ENCODE measurements around the gene TSPAN31. TPM values are rescaled to one million over a fixed set of nuclear protein-coding genes. Genes with fewer than 3 reads are reported as not detected.
"Not testable (repeated sequence)": the region's sequence is repeated elsewhere in the genome, so short reads cannot be mapped to it uniquely, and the experiment has no call there.

The TSPAN31 gene
- total RNA-seq, 2 donors from 2014 or later = 21.7 to 27.8 TPM

DNA sequence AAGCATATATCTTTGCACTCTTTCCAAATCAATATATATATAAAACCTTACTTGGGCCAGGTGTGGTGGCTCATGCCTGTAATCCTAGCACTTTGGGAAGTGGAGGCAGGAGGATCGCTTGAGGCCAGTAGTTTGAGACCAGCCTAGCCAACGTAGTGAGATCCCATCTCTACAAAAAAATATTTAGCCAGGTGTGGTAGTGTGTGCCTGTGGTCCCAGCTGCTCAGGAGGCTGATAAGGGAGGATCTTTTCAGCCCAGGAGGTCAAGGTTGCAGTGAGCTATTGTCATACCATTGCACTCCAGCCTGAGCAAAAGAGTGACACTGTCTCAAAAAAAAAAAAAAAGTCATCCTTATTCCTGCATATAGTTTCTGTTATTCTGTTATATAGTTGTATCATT lies 36.5 kb upstream of the TSPAN31 start:
- Histone ChIP-seq H3K9ac (ENCODE audit: extremely low read depth, low read length, poor library complexity, severe bottlenecking) (no peak overlapping the region), H3K27me3 (ENCODE audit: control insufficient read depth, insufficient read depth, low read length, poor library complexity, severe bottlenecking) (no peaks in the 10 kb centered on the region), H3K36me3 (ENCODE audit: control insufficient read depth, insufficient read depth, low read length) (peaks cover 25% of the 10 kb centered on the region), H3K4me1 (ENCODE audit: control insufficient read depth, insufficient read depth, low read length) (no peaks in the 10 kb centered on the region), H3K27ac (ENCODE audit: low read depth, low read length) (no peak overlapping the region), H3K9me3 (ENCODE audit: control insufficient read depth, low read length) (peaks cover 14% of the 10 kb centered on the region), H3K4me3 (ENCODE audit: low read length) (no peak overlapping the region)
- Mint-ChIP-seq H3K4me3 (no peak overlapping the region), H3K27ac (no peak overlapping the region), H3K27me3 (ENCODE audit: insufficient read depth) (no peaks in the 10 kb centered on the region), H3K9me3 (peaks cover 7% of the 10 kb centered on the region), H3K36me3 (ENCODE audit: low read depth) (peaks cover 46% of the 10 kb centered on the region), H3K4me1 (no peaks in the 10 kb centered on the region)
- TF ChIP-seq, protein P1, sequence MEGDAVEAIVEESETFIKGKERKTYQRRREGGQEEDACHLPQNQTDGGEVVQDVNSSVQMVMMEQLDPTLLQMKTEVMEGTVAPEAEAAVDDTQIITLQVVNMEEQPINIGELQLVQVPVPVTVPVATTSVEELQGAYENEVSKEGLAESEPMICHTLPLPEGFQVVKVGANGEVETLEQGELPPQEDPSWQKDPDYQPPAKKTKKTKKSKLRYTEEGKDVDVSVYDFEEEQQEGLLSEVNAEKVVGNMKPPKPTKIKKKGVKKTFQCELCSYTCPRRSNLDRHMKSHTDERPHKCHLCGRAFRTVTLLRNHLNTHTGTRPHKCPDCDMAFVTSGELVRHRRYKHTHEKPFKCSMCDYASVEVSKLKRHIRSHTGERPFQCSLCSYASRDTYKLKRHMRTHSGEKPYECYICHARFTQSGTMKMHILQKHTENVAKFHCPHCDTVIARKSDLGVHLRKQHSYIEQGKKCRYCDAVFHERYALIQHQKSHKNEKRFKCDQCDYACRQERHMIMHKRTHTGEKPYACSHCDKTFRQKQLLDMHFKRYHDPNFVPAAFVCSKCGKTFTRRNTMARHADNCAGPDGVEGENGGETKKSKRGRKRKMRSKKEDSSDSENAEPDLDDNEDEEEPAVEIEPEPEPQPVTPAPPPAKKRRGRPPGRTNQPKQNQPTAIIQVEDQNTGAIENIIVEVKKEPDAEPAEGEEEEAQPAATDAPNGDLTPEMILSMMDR (conservative IDR thresholded peaks at IDR 0.05) = no peak
- WGBS, 2 experiments (ENCODE audit: insufficient coverage in 1 of 2, insufficient read length in 1 of 2) = 92% methylated on average over 1 of the region's 2 CpGs; no CpG with 5 or more reads in 1 of the 2 experiments
- DNase-seq = no peak

DNA sequence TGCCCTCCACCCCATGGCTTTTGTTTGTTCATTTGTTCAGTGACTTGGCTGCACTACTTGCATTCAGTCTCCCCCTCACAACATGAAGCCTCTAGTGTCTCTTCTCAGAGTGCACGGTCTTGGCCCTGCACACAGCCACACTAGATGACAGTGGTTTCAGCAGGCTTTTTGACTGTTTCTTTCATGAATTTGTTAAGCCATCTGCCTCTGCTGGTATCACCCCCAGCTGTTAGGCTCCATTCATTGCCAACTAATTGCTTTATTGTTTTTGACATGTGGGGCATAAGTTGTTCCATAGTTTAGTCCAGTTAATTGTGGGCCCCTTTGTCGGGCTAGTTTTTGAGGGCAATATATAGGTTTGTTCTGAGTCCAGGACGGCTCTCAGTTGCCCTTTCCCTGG lies 32.1 kb upstream of the TSPAN31 start:
- Histone ChIP-seq H3K4me1 (ENCODE audit: control insufficient read depth, insufficient read depth, low read length) (no peaks in the 10 kb centered on the region), H3K36me3 (ENCODE audit: control insufficient read depth, insufficient read depth, low read length) (peaks cover 6% of the 10 kb centered on the region), H3K9me3 (ENCODE audit: control insufficient read depth, low read length) (no peaks in the 10 kb centered on the region), H3K27me3 (ENCODE audit: control insufficient read depth, insufficient read depth, low read length, poor library complexity, severe bottlenecking) (no peaks in the 10 kb centered on the region), H3K4me3 (ENCODE audit: low read length) (no peak overlapping the region), H3K9ac (ENCODE audit: extremely low read depth, low read length, poor library complexity, severe bottlenecking) (no peak overlapping the region), H3K27ac (ENCODE audit: low read depth, low read length) (no peak overlapping the region)
- Mint-ChIP-seq H3K27me3 (ENCODE audit: insufficient read depth) (no peaks in the 10 kb centered on the region), H3K4me3 (no peak overlapping the region), H3K9me3 (peaks cover 2% of the 10 kb centered on the region), H3K27ac (no peak overlapping the region), H3K4me1 (no peaks in the 10 kb centered on the region), H3K36me3 (ENCODE audit: low read depth) (peaks cover 30% of the 10 kb centered on the region)
- DNase-seq = no peak
- TF ChIP-seq, protein P1 (conservative IDR thresholded peaks at IDR 0.05) = no peak
- 89% methylated on average over 3 of the region's 3 CpGs for WGBS, 2 experiments (ENCODE audit: insufficient coverage in 1 of 2, insufficient read length in 1 of 2)

DNA sequence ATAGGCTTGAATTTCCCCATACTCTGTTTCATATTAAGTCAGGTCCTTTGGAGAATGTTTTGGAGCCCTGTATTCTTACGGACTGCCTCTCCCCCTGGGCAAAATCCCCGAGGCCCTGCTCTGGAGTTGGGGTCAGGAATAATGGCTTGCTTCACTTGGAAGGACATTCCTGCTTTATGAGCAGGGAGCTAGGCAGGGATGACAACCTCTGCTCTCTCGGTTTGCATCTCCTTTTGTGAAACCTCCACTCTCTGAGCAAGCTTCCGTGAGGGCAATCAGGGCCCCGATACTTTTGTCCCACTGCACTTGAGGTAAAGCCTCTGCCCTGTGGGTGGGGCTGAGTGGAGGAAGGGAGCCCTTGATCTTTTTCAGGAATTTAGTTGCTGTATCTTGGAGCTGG lies 31.6 kb upstream of the TSPAN31 start:
- no peak overlapping the region for H3K4me3 Mint-ChIP-seq
- no peaks in the 10 kb centered on the region for H3K9me3 ChIP-seq (ENCODE audit: control insufficient read depth, low read length)
- TF ChIP-seq, protein P1 (conservative IDR thresholded peaks at IDR 0.05) = no peak
- no peak overlapping the region for H3K27ac Mint-ChIP-seq
- no peak overlapping the region for H3K9ac ChIP-seq (ENCODE audit: extremely low read depth, low read length, poor library complexity, severe bottlenecking)
- H3K36me3 Mint-ChIP-seq (ENCODE audit: low read depth) = peaks cover 34% of the 10 kb centered on the region
- no peak for DNase-seq
- H3K27me3 Mint-ChIP-seq (ENCODE audit: insufficient read depth) = no peaks in the 10 kb centered on the region
- peaks cover 2% of the 10 kb centered on the region for H3K9me3 Mint-ChIP-seq
- 88 to 89% methylated on average over 3 to 5 of the region's 5 CpGs for WGBS, 2 experiments (ENCODE audit: insufficient coverage in 1 of 2, insufficient read length in 1 of 2)
- H3K36me3 ChIP-seq (ENCODE audit: control insufficient read depth, insufficient read depth, low read length) = peaks cover 11% of the 10 kb centered on the region
- no peaks in the 10 kb centered on the region for H3K27me3 ChIP-seq (ENCODE audit: control insufficient read depth, insufficient read depth, low read length, poor library complexity, severe bottlenecking)
- no peaks in the 10 kb centered on the region for H3K4me1 ChIP-seq (ENCODE audit: control insufficient read depth, insufficient read depth, low read length)
- no peaks in the 10 kb centered on the region for H3K4me1 Mint-ChIP-seq
- no peak overlapping the region for H3K4me3 ChIP-seq (ENCODE audit: low read length)
- H3K27ac ChIP-seq (ENCODE audit: low read depth, low read length) = no peak overlapping the region

DNA sequence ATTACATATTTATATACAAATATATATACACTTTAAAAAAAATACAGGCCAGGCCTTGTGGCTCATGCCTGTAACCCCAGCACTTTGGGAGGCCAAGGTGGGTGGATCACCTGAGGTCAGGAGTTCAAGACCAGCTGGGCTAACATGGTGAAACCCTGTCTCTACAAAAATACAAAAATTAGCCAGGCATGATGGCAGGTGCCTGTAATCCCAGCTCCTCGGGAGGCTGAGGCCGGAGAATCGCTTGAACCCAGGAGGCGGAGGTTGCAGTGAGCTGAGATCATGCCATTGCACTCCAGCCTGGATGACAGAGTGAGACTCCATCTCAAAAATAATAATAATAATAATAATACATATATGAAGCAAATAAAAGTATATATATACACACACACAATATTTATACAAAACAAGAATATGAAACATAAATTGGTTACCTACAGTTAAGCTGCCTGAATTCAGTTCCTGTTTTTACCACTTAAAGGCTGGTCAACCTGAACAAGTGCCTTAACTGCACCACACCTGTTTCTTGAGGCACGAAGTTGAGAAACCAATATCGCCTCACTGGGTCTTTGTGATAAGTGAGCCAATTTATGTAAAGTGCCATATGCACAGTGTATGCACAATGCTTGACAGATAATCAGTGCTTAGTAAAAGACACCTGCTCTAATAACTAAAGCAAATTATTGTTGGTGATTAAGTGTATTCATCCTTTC lies 29.6 kb upstream of the TSPAN31 start:
- not testable (repeated sequence) for H3K27ac Mint-ChIP-seq; H3K9me3 Mint-ChIP-seq; H3K4me3 Mint-ChIP-seq; H3K4me1 ChIP-seq (ENCODE audit: control insufficient read depth, insufficient read depth, low read length); H3K4me3 ChIP-seq (ENCODE audit: low read length); H3K27me3 Mint-ChIP-seq (ENCODE audit: insufficient read depth); H3K27me3 ChIP-seq (ENCODE audit: control insufficient read depth, insufficient read depth, low read length, poor library complexity, severe bottlenecking); H3K27ac ChIP-seq (ENCODE audit: low read depth, low read length); DNase-seq; H3K9ac ChIP-seq (ENCODE audit: extremely low read depth, low read length, poor library complexity, severe bottlenecking); H3K4me1 Mint-ChIP-seq; H3K9me3 ChIP-seq (ENCODE audit: control insufficient read depth, low read length)
- H3K36me3 Mint-ChIP-seq (ENCODE audit: low read depth) = peaks cover 45% of the 10 kb centered on the region
- 93 to 99% methylated on average over 3 to 6 of the region's 6 CpGs for WGBS, 2 experiments (ENCODE audit: insufficient coverage in 1 of 2, insufficient read length in 1 of 2)
- peaks cover 23% of the 10 kb centered on the region for H3K36me3 ChIP-seq (ENCODE audit: control insufficient read depth, insufficient read depth, low read length)

Data from endodermal cell (in vitro differentiated cells).